HUDEP-2 (cell line): Measurements from ENCODE around the gene WWP2.

ENCODE experiments used
- DNase-seq, 76 experiments: peaks; one replicate each; lab custom pipeline; 2025; ENCODE audit not compliant: unreplicated experiment in 76 of 76; lab: John Stamatoyannopoulos, UW

The WWP2 gene

DNA sequence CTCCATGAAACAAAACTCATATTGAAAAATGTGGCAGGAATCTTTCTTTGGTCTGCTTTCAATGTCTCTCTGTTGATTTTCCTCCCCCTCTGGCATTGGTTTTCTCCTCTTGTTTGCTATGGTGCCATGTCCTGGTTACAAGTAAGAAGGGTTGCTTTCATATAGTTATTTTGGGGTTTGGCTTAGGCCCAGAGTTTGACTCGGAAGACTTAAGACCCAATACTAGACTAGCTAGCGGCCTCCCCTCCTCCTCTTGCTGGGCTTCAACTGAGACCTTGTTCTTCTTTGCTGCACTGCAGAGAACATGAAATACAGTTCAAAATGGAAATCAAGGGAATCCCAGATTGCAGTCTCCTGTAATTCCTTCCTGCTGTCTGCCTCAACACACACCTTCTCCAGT is 159.0 kb downstream of the WWP2 start:
- no peak for DNase-seq

DNA sequence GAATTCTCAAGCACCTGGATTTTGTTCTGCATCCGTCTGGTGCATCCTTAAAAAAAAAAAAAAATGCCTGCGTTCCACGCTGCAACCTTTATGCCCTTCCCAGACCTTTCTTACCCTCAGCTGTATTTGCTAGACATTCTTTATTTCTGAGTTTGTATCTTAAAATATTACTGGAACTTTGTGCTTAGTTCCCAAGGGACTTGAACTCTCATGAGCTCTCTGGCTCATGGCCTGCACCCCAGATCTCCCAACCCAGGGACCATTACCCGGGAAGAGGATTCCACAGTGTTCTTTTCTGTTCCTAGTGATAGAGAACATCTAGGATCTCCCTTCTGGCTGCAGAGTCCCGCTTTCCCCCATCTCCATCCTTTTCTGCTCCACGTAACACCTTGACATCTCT is 160.1 kb downstream of the WWP2 start:
- no peak for DNase-seq

DNA sequence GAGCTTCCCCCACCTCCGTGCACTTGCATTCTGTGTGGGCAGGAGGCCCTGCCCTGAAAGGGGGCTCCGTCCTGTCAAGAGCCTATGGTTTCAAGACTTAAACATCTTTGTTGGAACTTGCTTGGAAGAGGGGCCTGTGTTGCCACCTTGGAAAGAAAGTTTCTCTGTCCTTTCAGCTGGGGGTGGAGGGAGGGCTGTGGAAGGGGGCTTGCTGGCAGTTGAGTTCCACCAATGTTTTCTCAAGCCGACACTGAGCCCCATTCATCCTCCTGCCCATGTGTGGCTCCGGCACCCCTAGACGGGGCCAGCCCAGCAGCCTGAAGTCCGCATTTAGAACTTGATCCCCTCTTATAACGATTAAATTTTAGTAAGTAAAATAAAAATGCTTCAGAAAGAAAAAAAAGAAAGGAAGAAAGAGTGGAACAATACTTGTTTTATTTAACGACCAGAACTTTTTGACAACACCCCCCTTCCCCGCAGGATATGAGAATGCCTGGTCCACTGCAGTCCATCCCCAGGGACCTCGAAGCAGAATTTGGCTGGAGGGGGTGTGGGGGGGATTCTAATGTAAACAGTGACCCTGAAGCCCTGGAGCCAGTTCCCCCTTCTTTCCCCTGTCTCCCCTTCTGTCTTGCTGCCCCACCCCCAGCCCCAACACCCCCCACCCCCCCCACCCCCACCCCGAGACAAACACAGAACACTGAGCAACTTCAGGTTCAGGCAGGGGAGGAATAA is 162.1 kb downstream of the WWP2 start:
- no peak for DNase-seq

DNA sequence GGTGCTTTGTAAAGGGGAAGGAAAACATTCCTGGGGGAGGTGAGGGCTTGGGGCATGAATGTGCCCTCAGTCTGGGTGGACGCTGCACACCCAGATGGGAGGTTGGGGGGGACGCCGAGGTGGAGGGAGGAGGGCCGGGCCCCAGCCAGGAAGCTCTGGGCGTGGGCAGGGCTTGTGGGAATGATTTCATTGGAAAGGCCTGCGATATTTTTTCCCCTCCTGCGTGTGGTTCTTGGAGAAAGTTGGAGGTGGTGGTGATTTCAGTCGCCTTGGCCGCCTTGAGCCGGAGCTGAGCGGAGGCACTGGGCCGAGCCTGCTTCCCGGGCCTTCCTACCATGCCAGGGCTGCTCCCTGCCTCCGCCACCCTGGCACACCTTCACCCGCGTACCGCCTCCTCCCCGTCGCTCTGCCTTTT is 162.7 kb downstream of the WWP2 start:
- DNase-seq = no peak

- no peak for DNase-seq
Observed at GRCh38 chr16:69925311-69925710, 163.2 kb downstream of the WWP2 start.

DNA sequence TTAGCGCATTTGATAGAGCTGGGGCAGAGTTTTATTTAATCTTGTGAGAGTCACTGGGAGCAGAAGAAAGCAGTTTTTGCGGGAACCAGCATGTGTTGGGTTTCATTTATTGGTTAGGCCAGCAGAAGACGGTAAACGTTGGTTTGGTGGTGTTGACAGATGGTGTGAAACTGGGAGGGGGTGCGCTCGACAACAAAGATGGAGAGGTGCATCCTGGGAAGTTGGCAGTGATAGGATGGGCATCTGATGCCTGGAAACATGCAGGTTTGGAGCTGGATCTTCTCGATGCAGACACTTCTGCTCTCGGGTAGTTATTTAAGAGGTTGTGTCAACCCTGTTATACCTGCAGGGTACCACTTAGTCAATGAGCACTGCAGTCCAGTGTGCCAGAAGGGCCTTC is 164.1 kb downstream of the WWP2 start:
- no peak for DNase-seq

DNA sequence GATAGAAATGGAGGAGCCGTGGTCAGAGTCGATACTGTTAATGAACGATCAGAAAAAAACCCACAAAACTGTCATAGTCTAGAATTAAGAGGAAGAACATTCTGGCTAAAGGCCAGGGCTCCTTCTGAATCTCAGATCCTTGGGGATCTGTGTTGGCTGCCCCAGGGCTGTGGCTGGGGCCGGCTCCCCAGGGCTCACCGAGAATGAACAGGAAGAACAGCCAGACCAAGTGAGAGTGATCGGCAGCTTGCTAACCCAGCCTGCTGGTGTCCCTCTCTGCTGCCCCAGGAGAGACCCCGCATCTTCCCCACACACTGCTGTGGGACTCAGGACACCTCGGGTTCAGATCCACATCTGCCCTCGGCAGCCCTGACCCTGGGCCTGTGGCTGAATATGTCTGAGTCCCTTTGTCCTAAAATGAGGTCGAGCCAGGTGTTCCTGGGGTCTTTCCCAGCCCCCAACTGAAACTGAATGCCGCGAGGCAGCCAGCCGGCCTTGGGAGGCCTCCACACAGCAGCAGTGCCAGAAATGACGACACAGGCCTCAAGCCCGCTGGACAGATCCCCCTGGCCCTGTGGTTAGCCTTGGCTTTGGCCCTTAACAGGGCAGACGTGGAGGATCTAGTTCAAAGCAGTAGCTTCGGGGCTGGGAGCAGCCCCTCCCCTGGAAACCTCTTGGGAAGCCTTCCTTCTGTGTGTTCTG is 165.1 kb downstream of the WWP2 start:
- DNase-seq = no peak

DNA sequence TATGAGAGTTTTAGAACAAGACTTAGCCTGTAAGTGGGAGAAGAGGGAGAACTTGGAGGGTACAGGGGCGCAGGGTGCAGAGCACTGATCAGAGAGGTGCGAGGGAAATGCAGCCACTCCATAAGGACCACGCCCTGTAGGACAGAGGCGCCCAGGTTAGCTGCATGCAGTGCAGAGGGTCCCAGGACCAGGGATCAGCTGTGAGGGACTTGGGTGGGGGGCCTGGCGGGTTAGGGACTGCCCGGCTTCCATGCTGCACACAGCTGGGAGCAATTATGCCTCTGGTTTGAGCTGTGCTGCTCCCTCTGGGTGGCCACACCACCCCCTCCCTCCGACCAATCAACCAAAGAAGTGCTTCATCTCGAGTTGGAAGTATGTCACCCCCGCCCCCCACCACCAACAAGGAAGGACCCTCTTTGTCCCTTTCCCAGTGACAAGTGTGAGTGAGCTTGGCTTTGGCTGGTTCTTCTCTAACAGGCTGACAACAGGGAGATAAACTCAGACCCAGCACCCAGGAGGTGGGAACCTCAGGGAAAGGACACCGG is 166.8 kb downstream of the WWP2 start:
- no peak for DNase-seq

- no peak for DNase-seq
Observed at GRCh38 chr16:69929480-69929879, 167.3 kb downstream of the WWP2 start.

DNA sequence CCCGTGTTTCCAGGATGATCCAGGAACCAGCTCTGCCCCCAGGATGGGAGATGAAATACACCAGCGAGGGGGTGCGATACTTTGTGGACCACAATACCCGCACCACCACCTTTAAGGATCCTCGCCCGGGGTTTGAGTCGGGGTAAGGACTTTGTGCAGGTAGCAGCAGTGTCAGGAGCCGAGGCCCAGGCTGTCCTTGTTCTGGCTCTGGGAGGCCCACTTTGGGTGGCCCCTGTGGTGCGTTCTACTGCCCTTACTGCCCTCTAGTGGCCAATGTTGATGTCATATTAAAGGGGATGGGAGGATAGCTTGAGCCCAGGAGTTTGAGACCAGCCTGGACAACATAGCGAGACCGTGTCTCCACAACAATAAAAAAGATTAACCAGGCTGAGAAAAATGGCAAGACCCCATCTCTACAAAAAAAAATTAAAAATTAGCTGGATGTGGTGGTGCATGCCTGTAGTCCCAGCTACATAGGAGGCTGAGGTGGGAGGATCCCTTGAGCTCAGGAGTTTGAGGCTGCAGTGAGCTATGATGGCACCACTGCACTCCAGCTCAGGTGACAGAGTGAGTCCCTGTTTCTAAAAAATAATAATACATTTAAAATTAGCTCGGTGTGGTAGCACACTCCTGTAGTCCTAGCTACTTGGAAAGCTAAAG is 168.1 kb downstream of the WWP2 start:
- DNase-seq = peak in 59 of 76 experiments; percentile 2 to 72 (median 29)

- DNase-seq = no peak
Observed at GRCh38 chr16:69931631-69932030, 169.5 kb downstream of the WWP2 start.

GRCh38 chr16:69932228-69932627 is 170.1 kb downstream of the WWP2 start:
- no peak for DNase-seq

DNA sequence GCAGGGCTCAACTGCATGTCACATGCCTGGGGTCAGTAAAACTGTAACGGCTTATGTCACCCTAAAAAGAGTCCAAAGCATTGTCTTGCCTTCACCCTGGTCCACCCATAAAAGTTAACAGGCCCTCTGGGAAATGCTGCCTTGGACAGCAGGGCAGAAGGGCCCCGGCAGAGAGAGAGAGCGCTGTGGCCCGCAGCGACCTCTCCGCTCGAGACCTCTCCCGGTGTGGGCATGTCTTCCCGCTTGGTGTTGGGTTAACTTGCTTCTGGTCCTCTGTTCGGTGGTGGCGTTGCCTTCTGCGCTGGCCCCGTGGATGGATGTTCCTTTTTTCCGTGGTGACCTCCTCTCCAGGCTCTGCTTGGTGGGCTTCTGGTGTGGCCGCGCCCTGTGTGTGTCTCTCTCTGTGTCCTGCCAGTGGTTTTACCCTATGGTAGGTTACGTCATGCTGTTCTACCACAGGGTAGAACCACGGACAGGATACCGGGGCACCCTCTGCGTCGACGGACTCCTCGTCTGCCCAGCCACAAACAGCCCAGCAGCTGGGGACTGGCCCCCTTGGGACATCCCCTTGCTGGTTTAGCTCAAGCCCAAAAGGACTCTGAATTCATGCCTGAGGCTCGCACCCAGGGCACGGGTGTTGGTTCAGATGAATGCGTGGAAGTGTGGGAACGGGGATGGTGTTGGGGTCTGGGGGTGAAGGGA is 170.7 kb downstream of the WWP2 start:
- no peak for DNase-seq

DNA sequence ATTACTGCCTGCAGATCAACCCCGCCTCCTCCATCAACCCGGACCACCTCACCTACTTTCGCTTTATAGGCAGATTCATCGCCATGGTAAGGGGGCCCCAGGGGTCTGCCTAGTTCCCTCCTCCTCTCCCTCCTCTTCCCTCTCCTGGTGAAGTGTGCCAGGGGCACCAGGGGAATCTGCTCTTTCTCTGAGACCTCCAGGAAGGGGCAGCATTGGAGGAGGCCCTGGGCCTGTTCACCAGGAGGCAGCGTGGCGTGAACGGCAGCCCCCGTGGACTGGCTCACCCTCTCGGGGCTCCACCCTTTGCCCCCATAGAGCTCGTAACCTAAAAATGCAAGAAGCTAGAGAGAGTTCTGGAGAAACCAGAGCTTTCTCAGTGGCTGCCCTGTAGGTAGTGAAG is 171.9 kb downstream of the WWP2 start:
- no peak for DNase-seq

- DNase-seq = no peak
Observed at GRCh38 chr16:69934751-69935150, 172.6 kb downstream of the WWP2 start.

- no peak for DNase-seq
Observed at GRCh38 chr16:69935278-69935711, 173.2 kb downstream of the WWP2 start.

- DNase-seq = no peak
Observed at GRCh38 chr16:69935740-69936139, 173.6 kb downstream of the WWP2 start.

GRCh38 chr16:69936252-69936651 is 174.1 kb downstream of the WWP2 start:
- DNase-seq = no peak

DNA sequence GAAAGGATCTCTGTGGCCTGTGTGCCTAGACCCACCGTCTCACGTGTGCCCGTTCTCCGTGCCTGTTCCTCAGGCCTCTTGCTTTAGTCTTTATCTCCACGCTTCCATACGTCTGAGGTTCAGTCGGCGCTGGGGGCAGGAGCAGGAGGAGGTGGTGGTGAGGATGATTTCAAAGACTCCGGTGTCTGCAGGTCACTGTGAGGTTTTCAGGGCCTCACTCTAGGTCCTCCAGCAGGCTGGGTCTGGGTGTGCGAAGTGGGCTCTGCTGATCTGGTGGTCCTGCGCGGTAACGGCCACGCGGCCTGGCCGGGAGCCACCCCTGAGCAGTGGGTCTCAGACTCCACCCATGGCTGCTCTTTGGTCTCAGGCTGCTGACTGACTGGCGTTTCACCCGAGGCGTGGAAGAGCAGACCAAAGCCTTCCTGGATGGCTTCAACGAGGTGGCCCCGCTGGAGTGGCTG is 174.6 kb downstream of the WWP2 start:
- DNase-seq = no peak

GRCh38 chr16:69937465-69937951 is 175.4 kb downstream of the WWP2 start:
- DNase-seq = no peak
